GM19438 (cell line): ENCODE results near the gene NID1.
"Not testable (repeated sequence)": the region's sequence is repeated elsewhere in the genome, so short reads cannot be mapped to it uniquely, and the experiment has no call there.

Experiments
- ATAC-seq: cut with Tn5 transposase; IDR thresholded peaks from one replicate; pipeline ENCODE4 v1.9.1; 2021; ENCODE audit warnings: low read depth; ENCODE audit not compliant: unreplicated experiment

The NID1 gene

GRCh38 chr1:236030534-236030933, 34.4 kb downstream of the NID1 start:
- ATAC-seq, result no peak

- ATAC-seq, result no peak
Measured at GRCh38 chr1:236029428-236029940, 35.4 kb downstream of the NID1 start.

GRCh38 chr1:236027104-236027503, 37.8 kb downstream of the NID1 start:
- ATAC-seq, result no peak

- no peak for ATAC-seq
Measured at GRCh38 chr1:236025836-236026235, 39.1 kb downstream of the NID1 start.

GRCh38 chr1:236024641-236025040, 40.2 kb downstream of the NID1 start:
- no peak for ATAC-seq

- ATAC-seq, result no peak
Measured at GRCh38 chr1:236023926-236024565, 40.8 kb downstream of the NID1 start.

GRCh38 chr1:236021424-236022135, 43.3 kb downstream of the NID1 start:
- no peak for ATAC-seq

- ATAC-seq, result no peak
Measured at GRCh38 chr1:236020359-236021219, 44.3 kb downstream of the NID1 start.

- no peak for ATAC-seq
Measured at GRCh38 chr1:236018885-236019453, 45.9 kb downstream of the NID1 start.

- no peak for ATAC-seq
Measured at GRCh38 chr1:236016782-236017400, 48.0 kb downstream of the NID1 start.

- ATAC-seq, result no peak
Measured at GRCh38 chr1:236016083-236016482, 48.8 kb downstream of the NID1 start.

GRCh38 chr1:236015539-236015938, 49.4 kb downstream of the NID1 start:
- no peak for ATAC-seq

GRCh38 chr1:236013330-236013729, 51.6 kb downstream of the NID1 start:
- ATAC-seq, result no peak

GRCh38 chr1:236011641-236012040, 53.2 kb downstream of the NID1 start:
- no peak for ATAC-seq

GRCh38 chr1:236010443-236010842, 54.4 kb downstream of the NID1 start:
- ATAC-seq, result no peak

GRCh38 chr1:236009857-236010256, 55.0 kb downstream of the NID1 start:
- no peak for ATAC-seq

GRCh38 chr1:236009191-236009590, 55.7 kb downstream of the NID1 start:
- ATAC-seq, result no peak

- no peak for ATAC-seq
Measured at GRCh38 chr1:236007781-236008180, 57.1 kb downstream of the NID1 start.

- not testable (repeated sequence) for ATAC-seq
Measured at GRCh38 chr1:236003058-236003457, 61.8 kb downstream of the NID1 start.

- ATAC-seq, result no peak
Measured at GRCh38 chr1:236002572-236002971, 62.3 kb downstream of the NID1 start.
